ENCODE results near the gene ADGRG4.

The ADGRG4 gene

GRCh38 chrX:136446208-136446607 is 145.4 kb downstream of the ADGRG4 start:
- Histone ChIP-seq H3K4me1 (ENCODE audit: control insufficient read depth, insufficient read depth, low read length) (peaks cover 3% of the 10 kb centered on the region; the same call in 1 of the 2 replicates), H3K4me3 (ENCODE audit: low read depth, low read length) (no peak overlapping the region), H3K36me3 (ENCODE audit: control insufficient read depth in 2 of 2, insufficient read depth in 1 of 2, low read length in 2 of 2) (no peaks in the 10 kb centered on the region), H3K9me3 (ENCODE audit: control insufficient read depth, insufficient read depth, low read depth, low read length) (no peaks in the 10 kb centered on the region), H3K27ac (ENCODE audit: extremely low read depth, low read depth, low read length) (no peak overlapping the region)
- TF ChIP-seq ZBTB48 (tag by site-specific recombination; IDR thresholded peaks at IDR 0.05) (no peak), MYNN (tag by site-specific recombination; IDR thresholded peaks at IDR 0.05; ENCODE audit: borderline replicate concordance) (no peak), PATZ1 (tag by site-specific recombination; IDR thresholded peaks at IDR 0.05) (no peak), GLI4 (tag by site-specific recombination; IDR thresholded peaks at IDR 0.05) (no peak), PRDM6 (tag by site-specific recombination; IDR thresholded peaks at IDR 0.05) (no peak), ZBTB7A (tag by site-specific recombination; IDR thresholded peaks at IDR 0.05; ENCODE audit: low read depth) (no peak), ZNF394 (tag by site-specific recombination; IDR thresholded peaks at IDR 0.05; ENCODE audit: borderline replicate concordance) (no peak), ZNF548 (tag by site-specific recombination; IDR thresholded peaks at IDR 0.05) (no peak), ZNF626 (tag by site-specific recombination; IDR thresholded peaks at IDR 0.05) (no peak), ZNF302 (tag by site-specific recombination; IDR thresholded peaks at IDR 0.05; ENCODE audit: low read depth) (no peak), ZNF274 (IDR thresholded peaks at IDR 0.05; ENCODE audit: low read length) (no peak), ZNF274 (tag by site-specific recombination; IDR thresholded peaks at IDR 0.05; ENCODE audit: borderline replicate concordance) (no peak), ZNF362 (tag by site-specific recombination; IDR thresholded peaks at IDR 0.05) (no peak), ZFP3 (tag by site-specific recombination; IDR thresholded peaks at IDR 0.05; ENCODE audit: low read depth) (no peak)
- ChIA-PET POLR2A (no interaction called here), CTCF (no interaction called here)

- Histone ChIP-seq H3K27ac (ENCODE audit: extremely low read depth, low read depth, low read length) (no peak overlapping the region), H3K4me1 (ENCODE audit: control insufficient read depth, insufficient read depth, low read length) (peaks cover 3% of the 10 kb centered on the region; the same call in 1 of the 2 replicates), H3K9me3 (ENCODE audit: control insufficient read depth, insufficient read depth, low read depth, low read length) (no peaks in the 10 kb centered on the region), H3K4me3 (ENCODE audit: low read depth, low read length) (no peak overlapping the region), H3K36me3 (ENCODE audit: control insufficient read depth in 2 of 2, insufficient read depth in 1 of 2, low read length in 2 of 2) (no peaks in the 10 kb centered on the region)
- no peak for TF ChIP-seq ZNF223 (tag by site-specific recombination; IDR thresholded peaks at IDR 0.05)
- TF ChIP-seq ZNF501 (tag by site-specific recombination; IDR thresholded peaks at IDR 0.05), result no peak
- TF ChIP-seq ZNF768 (tag by site-specific recombination; IDR thresholded peaks at IDR 0.05), result no peak
- TF ChIP-seq ZNF133 (tag by site-specific recombination; IDR thresholded peaks at IDR 0.05), result no peak
- no peak for TF ChIP-seq BCL11B (tag by site-specific recombination; IDR thresholded peaks at IDR 0.05; ENCODE audit: low read depth)
- no peak for TF ChIP-seq ZBTB20 (tag by site-specific recombination; IDR thresholded peaks at IDR 0.05)
- no peak for TF ChIP-seq SP2 (tag by site-specific recombination; IDR thresholded peaks at IDR 0.05)
- no peak for TF ChIP-seq ZBTB48 (tag by site-specific recombination; IDR thresholded peaks at IDR 0.05)
- no peak for TF ChIP-seq KLF8 (tag by site-specific recombination; IDR thresholded peaks at IDR 0.05)
- ChIA-PET POLR2A (no interaction called here), CTCF (no interaction called here)
These were observed 146.5 kb downstream of the ADGRG4 start for GRCh38 chrX:136447308-136447707.

All from HEK293 (cell line).